GM18517 (cell line): Measurements from ENCODE around the gene EDEM1.
"Not testable (repeated sequence)": the region's sequence is repeated elsewhere in the genome, so short reads cannot be mapped to it uniquely, and the experiment has no call there.

Experiments used
- ATAC-seq: cut with Tn5 transposase; IDR thresholded peaks from one replicate; pipeline ENCODE4 v1.9.1; 2021; ENCODE audit warnings: mild to moderate bottlenecking, moderate library complexity; ENCODE audit not compliant: unreplicated experiment

EDEM1 gene

GRCh38 chr3:5231074-5231473, 43.6 kb downstream of the EDEM1 start:
- no peak for ATAC-seq

- no peak for ATAC-seq
Observed at GRCh38 chr3:5231487-5231886, 44.0 kb downstream of the EDEM1 start.

DNA sequence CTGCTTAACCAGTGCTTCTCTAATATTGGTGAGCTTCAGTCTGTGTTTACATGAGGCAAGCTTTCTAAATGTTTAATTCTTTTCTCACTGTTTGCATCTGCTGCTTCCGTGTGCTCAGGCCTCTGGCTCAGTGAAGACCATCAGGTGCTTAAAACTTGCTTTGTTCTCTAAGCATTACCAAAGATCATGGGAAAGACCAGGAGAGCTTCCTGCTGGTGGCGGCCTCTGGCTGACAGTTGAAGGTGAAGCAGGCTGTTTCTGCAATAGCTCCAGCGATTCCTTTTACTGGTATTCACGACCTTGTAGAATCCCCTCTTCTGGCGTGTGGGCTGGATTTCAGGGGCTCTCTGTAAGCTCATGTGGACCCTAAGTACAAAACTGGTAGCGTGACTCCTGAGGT, 45.1 kb downstream of the EDEM1 start:
- no peak for ATAC-seq

- no peak for ATAC-seq
Observed at GRCh38 chr3:5233026-5233425, 45.5 kb downstream of the EDEM1 start.

DNA sequence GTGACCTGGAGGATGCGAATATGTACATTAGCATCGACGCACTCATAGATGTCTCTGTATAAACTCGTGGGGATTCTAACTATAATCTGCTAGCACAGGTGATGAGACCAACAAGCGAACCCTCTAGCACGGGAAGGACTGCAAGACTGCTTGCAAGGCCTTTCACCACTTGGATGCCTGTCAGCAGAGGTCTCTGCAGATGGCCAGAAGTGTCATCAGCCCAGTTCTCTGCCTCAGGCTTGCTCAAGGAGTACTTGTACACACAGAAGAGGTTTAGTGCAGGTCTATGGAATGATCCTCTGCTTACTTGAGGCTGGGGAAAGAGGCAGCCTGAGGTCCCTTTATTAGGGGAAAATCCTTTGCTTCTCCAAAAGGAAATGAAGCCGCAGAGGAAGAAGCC, 48.1 kb downstream of the EDEM1 start:
- ATAC-seq, result no peak

DNA sequence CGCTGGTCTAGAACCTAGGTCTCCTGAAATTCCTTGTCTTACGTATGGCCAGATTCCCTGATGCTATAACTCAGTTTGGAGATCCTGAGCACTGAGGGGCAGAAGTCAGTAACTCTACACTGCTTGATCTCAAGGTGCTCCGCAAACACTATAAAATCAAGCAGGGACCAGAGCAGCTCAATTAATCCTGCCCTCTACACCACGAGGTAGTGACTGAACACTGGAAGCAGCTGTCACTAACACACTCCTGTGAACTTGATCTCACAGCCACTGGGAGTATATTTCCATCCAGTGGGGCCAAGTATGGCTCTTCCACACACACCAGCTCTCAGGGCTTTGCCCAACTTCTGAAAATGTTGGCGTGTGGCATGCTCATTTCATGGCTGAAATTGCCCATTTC, 51.0 kb downstream of the EDEM1 start:
- ATAC-seq, result no peak

GRCh38 chr3:5239602-5240001, 52.1 kb downstream of the EDEM1 start:
- ATAC-seq, result no peak

DNA sequence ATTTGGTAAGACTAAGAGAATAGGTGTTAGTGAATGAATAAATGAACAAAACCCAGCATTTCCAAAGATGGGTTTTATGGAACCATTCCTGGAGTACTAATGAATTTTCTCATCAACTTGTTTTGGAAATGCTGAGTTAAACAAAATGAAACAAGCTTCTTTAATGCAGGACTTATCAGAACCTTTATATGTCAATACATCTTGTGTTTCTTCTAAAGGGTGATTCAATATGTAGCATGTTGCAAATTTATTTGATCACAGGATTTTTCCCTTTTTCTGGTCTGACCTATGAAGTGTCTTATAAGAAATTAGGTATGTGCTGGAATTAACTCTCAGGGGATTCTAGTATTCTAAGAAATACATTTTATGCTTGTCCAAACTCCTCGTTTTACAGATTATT, 53.2 kb downstream of the EDEM1 start:
- ATAC-seq, result no peak

- ATAC-seq, result not testable (repeated sequence)
Observed at GRCh38 chr3:5242785-5243184, 55.3 kb downstream of the EDEM1 start.

GRCh38 chr3:5245927-5246326, 58.4 kb downstream of the EDEM1 start:
- no peak for ATAC-seq

GRCh38 chr3:5248822-5249221, 61.3 kb downstream of the EDEM1 start:
- ATAC-seq, result no peak

- no peak for ATAC-seq
Observed at GRCh38 chr3:5250467-5251195, 63.1 kb downstream of the EDEM1 start.

DNA sequence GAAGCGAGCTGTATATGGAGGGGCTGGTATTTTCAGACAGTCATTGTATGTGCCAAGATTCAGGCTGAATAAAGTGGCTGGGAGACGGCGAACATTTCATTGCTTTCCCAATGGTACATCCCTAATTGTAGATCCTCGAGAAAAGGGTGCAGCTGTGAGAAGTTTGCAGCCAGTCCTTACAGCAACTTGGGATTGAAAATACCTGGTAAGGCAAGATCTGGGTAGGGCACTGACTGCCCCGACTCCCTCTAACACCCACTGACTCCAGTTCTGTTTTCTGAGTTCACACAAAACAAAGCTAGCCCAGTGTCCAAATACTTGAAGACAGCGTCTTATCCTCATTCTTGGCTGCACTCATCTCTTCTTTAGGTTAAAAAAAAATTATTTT, 63.7 kb downstream of the EDEM1 start:
- ATAC-seq, result no peak

GRCh38 chr3:5252131-5252530, 64.6 kb downstream of the EDEM1 start:
- no peak for ATAC-seq

GRCh38 chr3:5254281-5255048, 67.0 kb downstream of the EDEM1 start:
- ATAC-seq, result no peak

DNA sequence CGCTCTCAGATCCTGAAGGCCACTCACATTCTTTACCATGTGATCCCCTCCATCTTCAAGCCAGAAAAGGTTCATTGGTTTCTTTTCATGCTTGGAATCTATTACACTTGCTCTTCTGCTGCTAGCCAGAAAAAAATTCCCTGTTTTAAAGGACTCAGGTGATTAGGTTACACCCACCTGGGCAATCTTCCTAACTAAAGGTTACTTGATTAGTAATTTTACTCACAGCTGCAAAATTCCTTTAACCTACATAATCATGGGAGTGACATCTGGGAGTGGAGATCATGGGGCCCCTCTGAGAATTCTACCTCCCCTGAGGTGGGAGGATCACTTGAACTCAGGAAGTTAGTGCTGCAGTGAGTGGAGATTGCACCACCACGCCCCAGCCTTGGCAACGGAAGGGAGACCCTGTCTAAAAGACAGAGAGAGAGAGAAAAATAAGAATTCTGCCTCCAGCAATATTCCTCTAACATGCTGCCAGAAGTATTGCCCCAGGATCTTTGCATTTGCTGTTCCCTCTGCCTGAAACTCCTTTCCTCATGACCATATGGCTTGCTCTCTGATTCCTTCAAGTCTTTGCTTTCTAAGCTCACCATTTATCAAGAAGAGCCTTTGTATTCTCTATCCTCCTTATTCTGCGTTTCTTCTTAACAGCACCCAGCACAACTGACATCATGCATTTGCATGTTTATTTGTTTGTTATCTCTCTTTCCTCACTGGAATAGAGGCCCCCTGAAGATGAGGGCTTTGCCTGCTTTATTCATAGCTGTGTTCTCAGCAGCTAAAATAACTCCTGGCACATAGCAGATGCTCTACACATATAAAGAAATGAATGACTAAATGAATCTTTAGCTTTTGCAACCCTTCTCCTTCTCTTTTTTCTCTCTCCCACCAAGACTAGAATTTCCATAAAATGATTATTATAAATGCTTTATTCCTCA, 68.2 kb downstream of the EDEM1 start:
- ATAC-seq, result no peak

GRCh38 chr3:5258526-5258925, 71.0 kb downstream of the EDEM1 start:
- no peak for ATAC-seq

- no peak for ATAC-seq
Observed at GRCh38 chr3:5260992-5261501, 73.5 kb downstream of the EDEM1 start.

DNA sequence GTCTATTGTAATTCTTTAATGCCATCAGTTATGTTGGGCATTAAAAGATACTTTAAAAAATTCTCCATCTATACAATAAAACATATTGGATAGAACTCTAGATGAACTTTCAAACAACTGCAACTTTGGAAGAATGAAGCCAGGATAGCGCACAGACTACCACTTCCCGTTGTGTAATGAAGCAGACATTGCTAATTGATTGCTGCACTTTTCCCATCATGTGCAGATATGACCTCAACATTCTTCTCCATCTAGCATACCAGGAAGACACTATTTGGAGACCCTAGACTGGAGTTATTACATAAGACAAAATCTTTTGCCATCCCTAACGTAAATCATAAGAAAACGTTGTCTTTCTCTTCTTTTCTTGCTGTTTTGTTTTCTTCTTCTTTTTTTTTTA, 75.0 kb downstream of the EDEM1 start:
- ATAC-seq, result no peak

DNA sequence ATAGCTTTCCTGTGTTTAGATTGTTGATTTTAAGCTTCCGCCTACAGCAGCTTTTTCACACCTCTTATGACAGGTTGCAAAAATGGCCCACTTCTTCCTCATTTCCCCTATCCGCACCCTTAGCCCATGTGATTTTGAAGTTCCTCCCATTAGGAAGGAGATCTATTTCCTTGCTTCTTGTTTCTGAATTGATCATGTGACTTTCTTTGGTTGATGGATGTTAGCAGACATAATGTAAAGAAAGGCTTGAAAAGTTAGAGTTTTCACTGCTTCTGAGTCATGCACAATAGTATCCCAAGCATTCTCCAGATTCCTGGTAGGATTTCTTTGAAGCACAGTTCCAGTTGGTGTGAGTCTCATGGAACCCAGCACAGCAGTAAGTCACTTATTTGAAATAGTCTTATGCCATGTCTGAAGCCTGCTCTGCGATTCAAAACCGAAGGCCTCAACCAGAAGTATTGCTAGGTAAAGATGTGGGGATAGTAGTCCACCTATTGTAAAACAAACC, 76.6 kb downstream of the EDEM1 start:
- no peak for ATAC-seq
